ENCODE results near the gene GRIA1.

The GRIA1 gene

GRCh38 chr5:153777681-153778581 is 287.5 kb downstream of the GRIA1 start:
- Histone ChIP-seq H3K4me2 (ENCODE audit: low read depth, low read length, poor library complexity, severe bottlenecking) (no peak overlapping the region), H3K9me2 (replicated peaks; ENCODE audit: low read depth, low read length) (no peaks in the 10 kb centered on the region), H3K9me3 (ENCODE audit: insufficient read depth, low read depth, low read length) (no peaks in the 10 kb centered on the region), H2AFZ (ENCODE audit: low read length) (no peak overlapping the region), H3K4me3 (ENCODE audit: low read length, poor library complexity, severe bottlenecking) (no peak overlapping the region), H3K4me1 (ENCODE audit: insufficient read depth, low read length, poor library complexity, severe bottlenecking) (no peaks in the 10 kb centered on the region), H3K9ac (ENCODE audit: low read depth, low read length, poor library complexity, severe bottlenecking) (no peak overlapping the region), H3K36me3 (ENCODE audit: insufficient read depth, low read length) (no peaks in the 10 kb centered on the region), H3K27me3 (ENCODE audit: insufficient read depth, low read length, poor library complexity, severe bottlenecking) (no peaks in the 10 kb centered on the region), H3K79me2 (ENCODE audit: insufficient read depth, low read length) (no peaks in the 10 kb centered on the region), H4K20me1 (ENCODE audit: insufficient read depth, low read length, poor library complexity, severe bottlenecking) (no peaks in the 10 kb centered on the region), H3F3A (ENCODE audit: low read depth) (no peaks in the 10 kb centered on the region)
- TF ChIP-seq EZH2phosphoT487 (IDR thresholded peaks at IDR 0.05; ENCODE audit: borderline replicate concordance), result no peak
- no peak for TF ChIP-seq CTCF (conservative IDR thresholded peaks at IDR 0.05; ENCODE audit: low read length)

- Histone ChIP-seq H3K79me2 (ENCODE audit: insufficient read depth, low read length) (no peaks in the 10 kb centered on the region), H3K36me3 (ENCODE audit: insufficient read depth, low read length) (no peaks in the 10 kb centered on the region)
These were observed 289.4 kb downstream of the GRIA1 start for GRCh38 chr5:153779836-153780235.

GRCh38 chr5:153780876-153781705 is 290.6 kb downstream of the GRIA1 start:
- H3K79me2 ChIP-seq (ENCODE audit: insufficient read depth, low read length), result no peaks in the 10 kb centered on the region
- no peaks in the 10 kb centered on the region for H3K4me1 ChIP-seq (ENCODE audit: insufficient read depth, low read length, poor library complexity, severe bottlenecking)
- no peaks in the 10 kb centered on the region for H4K20me1 ChIP-seq (ENCODE audit: insufficient read depth, low read length, poor library complexity, severe bottlenecking)
- H3K4me3 ChIP-seq (ENCODE audit: low read length, poor library complexity, severe bottlenecking), result no peak overlapping the region
- no peaks in the 10 kb centered on the region for H3F3A ChIP-seq (ENCODE audit: low read depth)
- TF ChIP-seq CTCF (conservative IDR thresholded peaks at IDR 0.05; ENCODE audit: low read length) (no peak), EZH2phosphoT487 (IDR thresholded peaks at IDR 0.05; ENCODE audit: borderline replicate concordance) (no peak)
- H3K9me2 ChIP-seq (replicated peaks; ENCODE audit: low read depth, low read length), result no peaks in the 10 kb centered on the region
- no peaks in the 10 kb centered on the region for H3K9me3 ChIP-seq (ENCODE audit: insufficient read depth, low read depth, low read length)
- H3K36me3 ChIP-seq (ENCODE audit: insufficient read depth, low read length), result no peaks in the 10 kb centered on the region
- H2AFZ ChIP-seq (ENCODE audit: low read length), result no peak overlapping the region
- H3K9ac ChIP-seq (ENCODE audit: low read depth, low read length, poor library complexity, severe bottlenecking), result no peak overlapping the region
- H3K4me2 ChIP-seq (ENCODE audit: low read depth, low read length, poor library complexity, severe bottlenecking), result no peak overlapping the region
- H3K27me3 ChIP-seq (ENCODE audit: insufficient read depth, low read length, poor library complexity, severe bottlenecking), result no peaks in the 10 kb centered on the region

More at GRCh38 chr5:153779836-153780235, 289.4 kb downstream of the GRIA1 start:
- Histone ChIP-seq H2AFZ (ENCODE audit: low read length) (no peak overlapping the region), H3K9me3 (ENCODE audit: insufficient read depth, low read depth, low read length) (no peaks in the 10 kb centered on the region), H3K9ac (ENCODE audit: low read depth, low read length, poor library complexity, severe bottlenecking) (no peak overlapping the region), H3K4me1 (ENCODE audit: insufficient read depth, low read length, poor library complexity, severe bottlenecking) (no peaks in the 10 kb centered on the region), H3K4me3 (ENCODE audit: low read length, poor library complexity, severe bottlenecking) (no peak overlapping the region), H4K20me1 (ENCODE audit: insufficient read depth, low read length, poor library complexity, severe bottlenecking) (no peaks in the 10 kb centered on the region), H3F3A (ENCODE audit: low read depth) (no peaks in the 10 kb centered on the region), H3K4me2 (ENCODE audit: low read depth, low read length, poor library complexity, severe bottlenecking) (no peak overlapping the region), H3K27me3 (ENCODE audit: insufficient read depth, low read length, poor library complexity, severe bottlenecking) (no peaks in the 10 kb centered on the region), H3K9me2 (replicated peaks; ENCODE audit: low read depth, low read length) (no peaks in the 10 kb centered on the region)
- TF ChIP-seq CTCF (conservative IDR thresholded peaks at IDR 0.05; ENCODE audit: low read length) (no peak), EZH2phosphoT487 (IDR thresholded peaks at IDR 0.05; ENCODE audit: borderline replicate concordance) (no peak)

All from Loucy (cell line).